Spleen (tissue), 11 donors: ENCODE data around the gene PRXL2B. TPM values are rescaled to one million over a fixed set of nuclear protein-coding genes. Genes with fewer than 3 reads are reported as not detected.

Experiments
- DNase-seq: peaks from one replicate; pipeline ENCODE4 v3.0.0-alpha.2; 2020
- H3K27ac ChIP-seq, 8 donors: fragments of 200-600 bp; sonication (generic) in 7 of 8; 1 replicate in 4 of 8; 2 replicates in 4 of 8; pipeline versions ENCODE4 v1.5.0 to v1.8.0; 2016 to 2021; ENCODE audit warnings: inconsistent platforms in 4 of 8, mild to moderate bottlenecking in 4 of 8, moderate library complexity in 1 of 8
- H3K27me3 ChIP-seq, 7 donors: fragments of 200-600 bp; sonication (generic) in 6 of 7; replicated peaks in 1 of 7; 1 replicate in 4 of 7; 2 replicates in 3 of 7; pipeline versions ENCODE4 v1.5.0 to v1.8.0; 2016 to 2021; ENCODE audit warnings: inconsistent platforms in 3 of 7, mild to moderate bottlenecking in 1 of 7
- H3K36me3 ChIP-seq, 6 donors: fragments of 200-600 bp; sonication (generic) in 5 of 6; 1 replicate in 4 of 6; 2 replicates in 2 of 6; pipeline versions ENCODE4 v1.5.0 to v1.8.0; 2016 to 2021; ENCODE audit warnings: inconsistent platforms in 2 of 6
- H3K4me1 ChIP-seq, 6 donors: fragments of 200-600 bp; sonication (generic) in 5 of 6; 1 replicate in 3 of 6; 2 replicates in 3 of 6; pipeline versions ENCODE4 v1.5.0 to v1.8.0; 2016 to 2021; ENCODE audit warnings: inconsistent platforms in 3 of 6
- H3K4me3 ChIP-seq, 8 donors: fragments of 200-600 bp; sonication (generic) in 7 of 8; 1 replicate in 4 of 8; 2 replicates in 4 of 8; pipeline versions ENCODE4 v1.5.0 to v1.8.0; 2016 to 2021; ENCODE audit warnings: inconsistent platforms in 4 of 8, mild to moderate bottlenecking in 4 of 8, moderate library complexity in 2 of 8
- H3K9me3 ChIP-seq, 8 donors: fragments of 200-600 bp; sonication (generic) in 7 of 8; 1 replicate in 4 of 8; 2 replicates in 4 of 8; pipeline versions ENCODE4 v1.5.0 to v1.8.0; 2016 to 2021; ENCODE audit warnings: inconsistent platforms in 4 of 8
- CTCF ChIP-seq, 11 experiments: fragments of 200-600 bp in 7 of 11; fragments of 450-650 bp in 4 of 11; sonication (generic) in 4 of 11; IDR thresholded peaks in 8 of 11; conservative IDR thresholded peaks in 3 of 11; 1 replicate in 7 of 11; 2 replicates in 4 of 11; pipeline versions ENCODE4 v1.4.0 to v1.8.0; 2016 to 2021; ENCODE audit warnings: antibody characterized with exemption in 11 of 11, inconsistent platforms in 4 of 11, mild to moderate bottlenecking in 1 of 11
- POLR2A ChIP-seq, 3 donors: fragments of 450-650 bp; IDR thresholded peaks; one replicate each; pipeline ENCODE4 v1.5.1; 2017; ENCODE audit warnings: antibody characterized with exemption in 3 of 3, mild to moderate bottlenecking in 1 of 3
- POLR2AphosphoS5 ChIP-seq, 3 donors: sonication (generic); formaldehyde crosslinking; IDR thresholded peaks; one replicate each; pipeline ENCODE4 v1.5.1; 2017; ENCODE audit warnings: antibody characterized with exemption in 3 of 3
- WGBS, 5 donors: extraction: QIAGEN DNeasy Blood & Tissue Kit in 3 of 5; methylation state at CpG; one replicate each; pipeline versions ENCODE4 v1.1.5 to v1.1.7; 2013 to 2018; 5-methylcytosine and 5-hydroxymethylcytosine counted together
- intact Hi-C: fragments of 100-400 bp; cut with DNase I; formaldehyde crosslinking; loops from one replicate; pipeline ENCODE4 v1.15.0; 2023; ENCODE audit warnings: low total_unique reads
- polyA plus RNA-seq, 3 donors: library from polyadenylated mRNA; stranded (reverse); fragments of 200-250 nt; gene quantifications; one replicate each; pipeline ENCODE4 v1.2.1, GENCODE V29; 2013
- total RNA-seq, 7 donors: library from RNA; depleted of rRNA in 3 of 7; stranded (reverse); fragments of >200 nt in 3 of 7; fragmentation: NEBNext Ultra II Directional in 4 of 7; extraction: Animal tissue kit (Norgen Biotek cat#: 25700) in 4 of 7; gene quantifications; one replicate each; pipeline versions ENCODE4 v1.1.0 to v1.2.1, GENCODE V29; 2016 to 2021
- donor health status: healthy with polysubstance abuse.
- donor health status: DM: no; HTN: no; CAD: no; lungs with moderate emphysema.
- donor health status: DM: no; HTN: no; CAD: no.
- donor health status: Bipolar disorder and iron deficiency.
- donor health status: healthy.
- donor health status: DM: no; HTN: no; CAD: no.
- donor health status: DM: yes; HTN: yes; CAD: no.

Gene PRXL2B
- total and polyA plus RNA-seq, 10 donors = 10.7 to 43.0 (median 25.0) TPM

- DNase-seq = peak; percentile 84
- H3K36me3 ChIP-seq = peaks cover 0 to 27% (median 8%) of the 10 kb centered on the region in 6 donors
- H3K27ac ChIP-seq = no peak overlapping the region
- peaks cover 17 to 60% (median 44%) of the 10 kb centered on the region in 6 donors for H3K4me1 ChIP-seq
- intact Hi-C loops = no loop called here
- 87 to 96% (median 92%) methylated on average over 3 to 23 of the region's 23 CpGs for WGBS, 5 donors
- TF ChIP-seq CTCF (IDR thresholded peaks at IDR 0.05 in 8 of 11, conservative IDR thresholded peaks at IDR 0.05 in 3 of 11) (no peak), POLR2AphosphoS5 (IDR thresholded peaks at IDR 0.05) (no peak), POLR2A (IDR thresholded peaks at IDR 0.05) (no peak)
- H3K4me3 ChIP-seq = no peak overlapping the region
- no peaks in the 10 kb centered on the region for H3K9me3 ChIP-seq
- peaks cover 0 to 15% (median 0%) of the 10 kb centered on the region in 7 donors for H3K27me3 ChIP-seq
Measured at GRCh38 chr1:2588661-2589430, 2.3 kb downstream of the PRXL2B start.

DNA sequence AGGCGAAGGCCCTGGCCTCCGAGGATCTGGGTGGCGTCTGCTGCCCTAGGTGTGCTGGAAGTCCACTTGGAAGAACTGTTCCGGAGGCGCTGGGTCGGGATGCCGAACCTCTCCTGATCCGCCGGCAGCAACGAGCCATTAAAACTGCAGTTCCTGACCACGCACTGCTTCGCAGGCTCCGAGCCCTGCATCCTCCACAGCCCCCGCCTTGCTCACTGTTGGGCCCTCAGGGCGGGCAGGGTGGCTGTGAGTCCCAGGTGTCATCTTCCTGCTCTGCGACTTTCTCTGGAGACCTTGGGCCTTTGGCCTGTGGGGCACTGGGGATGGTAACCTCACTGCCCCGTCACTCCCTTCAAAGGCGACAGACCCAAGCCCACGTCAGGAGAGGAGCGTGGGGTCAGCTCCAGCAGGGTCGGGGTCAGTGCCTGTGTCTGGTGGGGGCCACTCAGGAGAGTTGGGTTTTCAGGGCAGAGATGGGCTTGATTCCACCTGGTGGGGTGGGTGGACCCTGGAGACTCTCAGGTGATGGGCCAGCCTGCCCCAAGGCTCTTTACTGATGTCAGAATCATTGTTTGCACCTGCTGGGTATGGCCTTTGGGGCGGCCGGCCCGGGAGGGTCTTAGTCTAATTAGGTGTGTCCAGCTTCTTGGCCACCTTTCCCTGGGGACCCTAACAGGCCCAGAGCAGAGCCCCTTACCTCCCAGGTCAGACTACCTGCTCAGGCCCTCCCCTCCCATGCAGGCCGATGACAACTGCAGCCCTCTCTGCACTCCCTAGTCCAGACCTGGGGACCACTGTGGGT, 3.1 kb downstream of the PRXL2B start:
- peak; percentile 80 for DNase-seq
- intact Hi-C loops = loop anchor here (5.0 kb wide), 1 partner anchor 53 kb away; no protein-coding TSS in a partner anchor
- Histone ChIP-seq H3K4me3 (no peak overlapping the region), H3K27me3 (peaks cover 0 to 22% (median 0%) of the 10 kb centered on the region in 7 donors), H3K4me1 (peaks cover 12 to 59% (median 37%) of the 10 kb centered on the region in 6 donors), H3K9me3 (no peaks in the 10 kb centered on the region), H3K36me3 (peaks cover 0 to 27% (median 8%) of the 10 kb centered on the region in 6 donors), H3K27ac (no peak overlapping the region)
- 90 to 94% (median 93%) methylated on average over 8 to 25 of the region's 25 CpGs for WGBS, 5 donors
- TF ChIP-seq POLR2A (IDR thresholded peaks at IDR 0.05) (no peak), POLR2AphosphoS5 (IDR thresholded peaks at IDR 0.05) (no peak), CTCF (IDR thresholded peaks at IDR 0.05 in 8 of 11, conservative IDR thresholded peaks at IDR 0.05 in 3 of 11) (no peak)

DNA sequence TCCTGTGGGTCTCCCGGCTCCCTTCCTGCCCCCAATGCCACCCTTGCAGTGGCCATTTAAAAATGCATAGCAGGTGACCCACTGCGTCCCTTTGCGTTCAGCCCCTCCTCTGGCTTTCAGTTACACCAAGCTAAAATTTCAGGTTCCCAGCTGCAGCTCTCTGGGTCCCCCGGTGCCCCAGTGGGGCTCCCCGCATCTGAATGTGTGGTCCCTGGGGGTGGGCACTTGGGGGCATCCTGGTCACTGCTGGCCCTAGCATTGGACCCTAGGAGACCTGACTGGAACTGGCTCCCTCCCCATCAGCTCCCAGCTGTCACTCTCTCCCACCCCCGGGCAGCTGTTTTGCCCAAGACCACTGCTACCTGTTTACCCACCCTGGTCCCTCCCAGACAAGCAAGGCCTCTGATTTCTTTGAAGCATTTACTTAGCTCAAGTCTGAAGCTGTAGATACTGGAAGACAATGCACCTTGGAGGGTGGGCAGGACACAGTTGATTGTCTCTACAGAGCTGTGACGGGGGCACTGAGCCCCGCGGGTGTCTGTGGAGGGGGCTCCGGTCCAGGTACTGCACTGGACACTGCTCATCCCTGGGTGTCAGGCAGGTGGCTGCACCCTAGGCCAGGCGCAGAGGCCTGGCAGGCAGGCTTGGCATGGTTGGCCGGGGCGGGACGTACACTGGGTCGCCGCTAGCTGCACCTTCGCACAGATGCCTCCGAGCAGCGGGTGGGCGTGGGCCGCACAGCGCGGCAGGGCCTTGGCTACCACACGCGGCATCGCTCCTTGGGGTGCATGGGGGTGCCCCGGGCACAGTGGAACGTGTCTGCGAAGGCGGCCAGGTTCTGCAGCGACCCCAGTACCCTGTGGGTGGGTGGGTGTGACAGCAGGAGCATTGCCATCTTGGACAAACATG, 3.9 kb downstream of the PRXL2B start:
- TF ChIP-seq POLR2AphosphoS5 (IDR thresholded peaks at IDR 0.05) = peak in 1 of 3 donors; percentile 28
- TF ChIP-seq CTCF (IDR thresholded peaks at IDR 0.05 in 8 of 11, conservative IDR thresholded peaks at IDR 0.05 in 3 of 11) = no peak
- intact Hi-C loops = loop anchor here (5.0 kb wide), 1 partner anchor 52 kb away; no protein-coding TSS in a partner anchor
- peak; percentile 75 for DNase-seq

More for the DNA sequence above, 3.9 kb downstream of the PRXL2B start:
- no peaks in the 10 kb centered on the region for H3K9me3 ChIP-seq
- H3K36me3 ChIP-seq = peaks cover 0 to 27% (median 8%) of the 10 kb centered on the region in 6 donors
- no peak overlapping the region for H3K4me3 ChIP-seq
- H3K27ac ChIP-seq = no peak overlapping the region
- H3K27me3 ChIP-seq = peaks cover 0 to 28% (median 0%) of the 10 kb centered on the region in 7 donors
- H3K4me1 ChIP-seq = peaks cover 5 to 51% (median 28%) of the 10 kb centered on the region in 6 donors
- 94 to 96% (median 96%) methylated on average over 17 to 31 of the region's 31 CpGs for WGBS, 5 donors
